Prostate gland (tissue), 2 donors: ENCODE measurements around the gene TLR10. TPM values are rescaled to one million over a fixed set of nuclear protein-coding genes. Genes with fewer than 3 reads are reported as not detected.
"Not testable (repeated sequence)": the region's sequence is repeated elsewhere in the genome, so short reads cannot be mapped to it uniquely, and the experiment has no call there.

Source experiments
- DNase-seq: peaks from one replicate; pipeline ENCODE4 v3.0.0-alpha.2; 2019; ENCODE audit warnings: low spot score
- H3K27ac ChIP-seq, 2 donors: fragments of 200-600 bp; sonication (generic); 2 replicates each; pipeline ENCODE4 v1.5.1; 2017 to 2019
- H3K27me3 ChIP-seq: fragments of 200-600 bp; sonication (generic); replicated peaks from 2 replicates; pipeline ENCODE4 v1.5.1; 2019; ENCODE audit not compliant: insufficient read depth
- H3K36me3 ChIP-seq, 2 donors: fragments of 200-600 bp; sonication (generic); 1 replicate in 1 of 2; 2 replicates in 1 of 2; pipeline versions ENCODE4 v1.5.1 to v1.8.1; 2017 to 2019
- H3K4me1 ChIP-seq: fragments of 200-600 bp; sonication (generic); replicated peaks from 2 replicates; pipeline ENCODE4 v1.5.1; 2019
- H3K4me3 ChIP-seq, 2 donors: fragments of 200-600 bp; sonication (generic); 2 replicates each; pipeline ENCODE4 v1.5.1; 2017 to 2019
- H3K9me3 ChIP-seq: fragments of 200-600 bp; sonication (generic); 2 replicates; pipeline ENCODE4 v1.5.1; 2017
- POLR2A ChIP-seq: fragments of 450-650 bp; IDR thresholded peaks from one replicate; pipeline ENCODE4 v1.6.1; 2016; ENCODE audit warnings: antibody characterized with exemption, mild to moderate bottlenecking
- POLR2AphosphoS5 ChIP-seq: sonication (generic); formaldehyde crosslinking; IDR thresholded peaks from one replicate; pipeline ENCODE4 v1.6.1; 2017; ENCODE audit warnings: antibody characterized with exemption
- WGBS: methylation state at CpG from one replicate; pipeline ENCODE4 v1.1.5; 2018; 5-methylcytosine and 5-hydroxymethylcytosine counted together
- intact Hi-C: fragments of 100-400 bp; cut with DNase I; formaldehyde crosslinking; loops from one replicate; pipeline ENCODE4 v1.14.2; 2022
- total RNA-seq, 2 donors: library from RNA; depleted of rRNA; stranded (reverse); fragments of >200 nt; gene quantifications; one replicate each; pipeline ENCODE4 v1.1.0, GENCODE V29; 2016
- TF ChIP-seq, protein P1 (sequence below), 4 experiments: fragments of 200-600 bp in 2 of 4; fragments of 450-650 bp in 2 of 4; sonication (generic) in 2 of 4; IDR thresholded peaks; 1 replicate in 3 of 4; 2 replicates in 1 of 4; pipeline ENCODE4 v1.5.1; 2016 to 2019; ENCODE audit warnings: antibody characterized with exemption in 4 of 4, mild to moderate bottlenecking in 2 of 4, moderate library complexity in 2 of 4

The TLR10 gene
- total RNA-seq, 2 donors from 2014 or later: 0.14 to 0.68 TPM

- H3K36me3 ChIP-seq: no peaks in the 10 kb centered on the region
- intact Hi-C loops: no loop called here
- H3K27me3 ChIP-seq: peaks cover 3% of the 10 kb centered on the region
- no peak overlapping the region for H3K27ac ChIP-seq
- H3K4me3 ChIP-seq: no peak overlapping the region
- no peaks in the 10 kb centered on the region for H3K4me1 ChIP-seq
- no peak for DNase-seq
- no peaks in the 10 kb centered on the region for H3K9me3 ChIP-seq
- TF ChIP-seq, protein P1, sequence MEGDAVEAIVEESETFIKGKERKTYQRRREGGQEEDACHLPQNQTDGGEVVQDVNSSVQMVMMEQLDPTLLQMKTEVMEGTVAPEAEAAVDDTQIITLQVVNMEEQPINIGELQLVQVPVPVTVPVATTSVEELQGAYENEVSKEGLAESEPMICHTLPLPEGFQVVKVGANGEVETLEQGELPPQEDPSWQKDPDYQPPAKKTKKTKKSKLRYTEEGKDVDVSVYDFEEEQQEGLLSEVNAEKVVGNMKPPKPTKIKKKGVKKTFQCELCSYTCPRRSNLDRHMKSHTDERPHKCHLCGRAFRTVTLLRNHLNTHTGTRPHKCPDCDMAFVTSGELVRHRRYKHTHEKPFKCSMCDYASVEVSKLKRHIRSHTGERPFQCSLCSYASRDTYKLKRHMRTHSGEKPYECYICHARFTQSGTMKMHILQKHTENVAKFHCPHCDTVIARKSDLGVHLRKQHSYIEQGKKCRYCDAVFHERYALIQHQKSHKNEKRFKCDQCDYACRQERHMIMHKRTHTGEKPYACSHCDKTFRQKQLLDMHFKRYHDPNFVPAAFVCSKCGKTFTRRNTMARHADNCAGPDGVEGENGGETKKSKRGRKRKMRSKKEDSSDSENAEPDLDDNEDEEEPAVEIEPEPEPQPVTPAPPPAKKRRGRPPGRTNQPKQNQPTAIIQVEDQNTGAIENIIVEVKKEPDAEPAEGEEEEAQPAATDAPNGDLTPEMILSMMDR (IDR thresholded peaks at IDR 0.05): no peak
- TF ChIP-seq POLR2A: no peak
- no peak for TF ChIP-seq POLR2AphosphoS5
- 71% methylated on average over 3 of the region's 3 CpGs for WGBS
Measured at GRCh38 chr4:38815885-38816782, 33.3 kb upstream of the TLR10 start.

DNA sequence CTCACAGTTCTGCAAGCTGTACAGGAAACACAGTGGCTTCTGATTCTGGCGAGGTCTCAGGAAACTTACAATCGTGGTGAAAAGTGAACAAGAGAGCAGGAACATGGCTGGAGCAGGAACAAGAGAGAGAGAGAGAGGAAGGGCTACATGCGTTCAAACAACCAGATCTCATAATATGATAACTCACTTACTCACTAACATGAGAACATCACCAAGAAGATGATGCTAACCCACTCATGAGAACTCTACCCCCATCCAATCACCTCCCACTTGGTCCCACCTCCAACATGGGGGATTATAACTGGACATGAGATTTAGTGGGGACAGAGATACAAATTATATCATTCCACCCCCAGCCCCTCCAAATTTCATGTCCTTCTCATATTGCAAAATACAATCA lies 31.6 kb upstream of the TLR10 start:
- Histone ChIP-seq H3K9me3 (no peaks in the 10 kb centered on the region), H3K27me3 (peaks cover 3% of the 10 kb centered on the region), H3K27ac (no peak overlapping the region), H3K4me3 (no peak overlapping the region), H3K36me3 (no peaks in the 10 kb centered on the region), H3K4me1 (no peaks in the 10 kb centered on the region)
- intact Hi-C loops: no loop called here
- no peak for DNase-seq
- no peak for TF ChIP-seq POLR2AphosphoS5
- TF ChIP-seq, protein P1 (IDR thresholded peaks at IDR 0.05): no peak
- no peak for TF ChIP-seq POLR2A
- WGBS: 84% methylated on average over 3 of the region's 3 CpGs

GRCh38 chr4:38811297-38811696 lies 28.5 kb upstream of the TLR10 start:
- WGBS: 75% methylated on average over 6 of the region's 6 CpGs
- TF ChIP-seq POLR2AphosphoS5 (no peak), POLR2A (no peak)
- TF ChIP-seq, protein P1 (IDR thresholded peaks at IDR 0.05): no peak

GRCh38 chr4:38807462-38807861 lies 24.7 kb upstream of the TLR10 start:
- H3K36me3 ChIP-seq, H3K4me3 ChIP-seq, H3K27ac ChIP-seq, H3K4me1 ChIP-seq, H3K9me3 ChIP-seq, intact Hi-C loops, H3K27me3 ChIP-seq, DNase-seq: not testable (repeated sequence)
- WGBS: 100% methylated on average over 6 of the region's 29 CpGs

More at GRCh38 chr4:38811297-38811696, 28.5 kb upstream of the TLR10 start:
- no peaks in the 10 kb centered on the region for H3K4me1 ChIP-seq
- H3K27ac ChIP-seq: no peak overlapping the region
- no peak overlapping the region for H3K4me3 ChIP-seq
- no peaks in the 10 kb centered on the region for H3K36me3 ChIP-seq
- DNase-seq: no peak
- intact Hi-C loops: no loop called here
- no peaks in the 10 kb centered on the region for H3K9me3 ChIP-seq
- peaks cover 3% of the 10 kb centered on the region for H3K27me3 ChIP-seq

- 81% methylated on average over 9 of the region's 9 CpGs for WGBS
- H3K9me3 ChIP-seq, DNase-seq, H3K36me3 ChIP-seq, H3K27ac ChIP-seq, H3K4me3 ChIP-seq, H3K4me1 ChIP-seq, H3K27me3 ChIP-seq, intact Hi-C loops: not testable (repeated sequence)
Measured at GRCh38 chr4:38806251-38806650, 23.5 kb upstream of the TLR10 start.
